ENCODE data around the gene LIG3. TPM values are rescaled to one million over a fixed set of nuclear protein-coding genes. Genes with fewer than 3 reads are reported as not detected.
A peak's percentile ranks its signal among the peaks of the same experiment; 100 is the strongest.

The LIG3 gene
- total and polyA plus RNA-seq, 2 donors (not counting 1 experiment from before 2014, with no cell fraction given): 19.4 to 28.2 TPM

DNA sequence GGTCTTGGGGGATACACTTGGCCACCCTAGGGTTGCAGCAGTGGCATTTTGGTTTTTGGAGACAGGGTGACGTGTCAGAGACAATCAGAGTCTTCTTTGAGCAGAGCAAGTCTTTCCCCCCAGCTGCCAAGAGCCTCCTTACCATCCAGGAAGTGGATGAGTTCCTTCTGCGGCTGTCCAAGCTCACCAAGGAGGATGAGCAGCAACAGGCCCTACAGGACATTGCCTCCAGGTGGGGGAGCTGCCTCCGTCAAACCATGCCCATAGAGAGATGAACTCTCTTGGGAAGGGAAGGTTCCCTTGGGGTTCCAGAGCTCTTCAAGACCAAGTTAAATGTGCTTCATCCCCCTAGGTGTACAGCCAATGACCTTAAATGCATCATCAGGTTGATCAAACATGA lies 11.3 kb downstream of the LIG3 start:
- Histone ChIP-seq H3K9ac (ENCODE audit: insufficient read depth, low read length) (no peak overlapping the region), H2AFZ (ENCODE audit: low read length) (no peak overlapping the region), H4K20me1 (ENCODE audit: control insufficient read depth, extremely low read depth, insufficient read depth, low read length) (no peaks in the 10 kb centered on the region), H3K27me3 (ENCODE audit: control insufficient read depth, insufficient read depth, low read length) (no peaks in the 10 kb centered on the region), H3K27ac (ENCODE audit: insufficient read depth, low read length) (no peak overlapping the region), H3K4me3 (replicated peaks in 1 of 4; ENCODE audit: control extremely low read depth in 1 of 4, insufficient read depth in 1 of 4, low read depth in 3 of 4, low read length in 4 of 4) (no peak overlapping the region), H3K36me3 (ENCODE audit: control insufficient read depth, insufficient read depth, low read length) (peaks cover 10% of the 10 kb centered on the region), H3K79me2 (ENCODE audit: control insufficient read depth, insufficient read depth, low read length) (no peaks in the 10 kb centered on the region), H3K4me2 (ENCODE audit: extremely low read depth, insufficient read depth, low read length) (no peak overlapping the region), H3K4me1 (ENCODE audit: control insufficient read depth, extremely low read depth, insufficient read depth, low read length) (no peaks in the 10 kb centered on the region), H3K9me3 (ENCODE audit: control insufficient read depth, insufficient read depth, low read depth, low read length) (no peaks in the 10 kb centered on the region)
- no peak for DNase-seq (ENCODE audit: low read depth in 2 of 2)
- TF ChIP-seq EZH2 (IDR thresholded peaks at IDR 0.05; ENCODE audit: low read length, missing control alignments): no peak
- TF ChIP-seq CTCF (conservative IDR thresholded peaks at IDR 0.05 in 1 of 2, IDR thresholded peaks at IDR 0.05 in 1 of 2; ENCODE audit: low read depth in 1 of 2, low read length in 2 of 2): no peak

DNA sequence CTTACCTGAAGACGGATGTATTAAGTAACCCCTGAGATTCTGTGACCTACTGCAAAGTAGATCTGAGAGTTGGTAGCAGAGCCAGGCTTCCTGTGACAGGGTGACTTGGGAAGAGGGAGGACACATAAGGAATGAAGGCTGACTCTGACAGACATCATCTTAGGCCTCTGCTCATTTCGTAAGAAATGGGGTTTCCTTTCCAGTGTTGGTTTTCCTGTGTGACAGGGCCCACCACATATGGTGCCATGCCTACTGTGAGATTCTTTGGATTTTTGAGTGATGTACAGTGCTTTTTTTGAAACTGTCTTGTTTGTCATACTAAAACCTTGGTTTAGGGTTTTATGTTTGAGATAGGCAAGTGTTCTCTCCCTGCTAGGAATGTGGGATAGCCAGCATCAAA lies 12.7 kb downstream of the LIG3 start:
- DNase-seq (ENCODE audit: low read depth in 2 of 2): no peak
- TF ChIP-seq CTCF (conservative IDR thresholded peaks at IDR 0.05 in 1 of 2, IDR thresholded peaks at IDR 0.05 in 1 of 2; ENCODE audit: low read depth in 1 of 2, low read length in 2 of 2) (no peak), EZH2 (IDR thresholded peaks at IDR 0.05; ENCODE audit: low read length, missing control alignments) (no peak)
- H2AFZ ChIP-seq (ENCODE audit: low read length): no peak overlapping the region
- no peaks in the 10 kb centered on the region for H3K79me2 ChIP-seq (ENCODE audit: control insufficient read depth, insufficient read depth, low read length)
- H3K4me1 ChIP-seq (ENCODE audit: control insufficient read depth, extremely low read depth, insufficient read depth, low read length): peaks cover 12% of the 10 kb centered on the region
- H3K4me3 ChIP-seq (replicated peaks in 1 of 4; ENCODE audit: control extremely low read depth in 1 of 4, insufficient read depth in 1 of 4, low read depth in 3 of 4, low read length in 4 of 4): no peak overlapping the region
- H3K27me3 ChIP-seq (ENCODE audit: control insufficient read depth, insufficient read depth, low read length): no peaks in the 10 kb centered on the region
- no peaks in the 10 kb centered on the region for H4K20me1 ChIP-seq (ENCODE audit: control insufficient read depth, extremely low read depth, insufficient read depth, low read length)
- H3K9me3 ChIP-seq (ENCODE audit: control insufficient read depth, insufficient read depth, low read depth, low read length): no peaks in the 10 kb centered on the region
- no peak overlapping the region for H3K4me2 ChIP-seq (ENCODE audit: extremely low read depth, insufficient read depth, low read length)
- H3K36me3 ChIP-seq (ENCODE audit: control insufficient read depth, insufficient read depth, low read length): peaks cover 10% of the 10 kb centered on the region
- no peak overlapping the region for H3K27ac ChIP-seq (ENCODE audit: insufficient read depth, low read length)
- no peak overlapping the region for H3K9ac ChIP-seq (ENCODE audit: insufficient read depth, low read length)

DNA sequence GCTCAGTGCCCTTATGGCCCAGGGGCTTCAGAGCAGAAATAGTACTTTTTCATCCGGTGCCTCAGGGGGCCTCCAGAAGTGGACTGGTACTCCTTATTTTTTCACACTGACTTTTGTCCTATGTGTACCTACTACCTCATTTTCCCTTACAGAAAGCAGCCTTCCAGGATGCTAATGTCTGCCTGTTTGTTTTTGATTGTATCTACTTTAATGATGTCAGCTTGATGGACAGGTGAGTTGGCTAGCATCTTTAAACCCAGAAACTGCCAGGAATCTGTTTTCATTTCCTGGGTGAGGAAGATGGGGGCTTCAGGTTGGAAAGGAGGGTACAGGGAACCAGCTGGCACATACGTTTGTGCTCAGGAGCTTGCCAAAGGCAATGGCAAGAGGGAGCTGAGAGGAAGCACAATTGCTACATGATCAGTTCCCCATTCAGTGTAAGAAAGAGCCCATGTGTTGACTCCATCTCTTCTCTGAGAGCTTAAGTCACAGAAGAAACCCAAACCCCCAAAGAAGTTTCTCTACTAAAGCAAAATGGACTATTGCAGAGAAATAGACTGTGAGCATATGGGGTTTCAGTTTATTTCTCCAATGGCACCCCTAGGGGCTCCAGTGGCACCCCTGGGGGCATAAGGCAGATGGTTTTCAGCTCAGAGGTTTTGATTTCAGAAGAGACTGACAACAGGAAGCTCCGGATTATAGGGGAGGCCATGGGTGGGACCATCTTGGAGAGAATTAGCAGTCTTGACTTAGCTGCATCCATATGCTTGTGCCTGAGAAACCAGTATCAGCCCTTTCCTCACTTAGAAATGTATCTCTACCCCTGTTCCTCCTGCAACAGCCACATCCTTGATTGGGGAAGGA lies 16.3 kb downstream of the LIG3 start:
- Histone ChIP-seq H3K9me3 (ENCODE audit: control insufficient read depth, insufficient read depth, low read depth, low read length) (no peaks in the 10 kb centered on the region), H3K27ac (ENCODE audit: insufficient read depth, low read length) (peak overlapping the region; percentile 63), H2AFZ (ENCODE audit: low read length) (no peak overlapping the region), H3K4me2 (ENCODE audit: extremely low read depth, insufficient read depth, low read length) (no peak overlapping the region), H4K20me1 (ENCODE audit: control insufficient read depth, extremely low read depth, insufficient read depth, low read length) (no peaks in the 10 kb centered on the region), H3K4me3 (replicated peaks in 1 of 4; ENCODE audit: control extremely low read depth in 1 of 4, insufficient read depth in 1 of 4, low read depth in 3 of 4, low read length in 4 of 4) (no peak overlapping the region), H3K4me1 (ENCODE audit: control insufficient read depth, extremely low read depth, insufficient read depth, low read length) (peaks cover 13% of the 10 kb centered on the region), H3K36me3 (ENCODE audit: control insufficient read depth, insufficient read depth, low read length) (peaks cover 20% of the 10 kb centered on the region), H3K27me3 (ENCODE audit: control insufficient read depth, insufficient read depth, low read length) (no peaks in the 10 kb centered on the region), H3K9ac (ENCODE audit: insufficient read depth, low read length) (no peak overlapping the region), H3K79me2 (ENCODE audit: control insufficient read depth, insufficient read depth, low read length) (no peaks in the 10 kb centered on the region)
- DNase-seq (ENCODE audit: low read depth in 2 of 2): no peak
- TF ChIP-seq EZH2 (IDR thresholded peaks at IDR 0.05; ENCODE audit: low read length, missing control alignments): no peak

Measured in fibroblast of lung (primary cell).